ENCODE data around the gene ELL2. TPM values are rescaled to one million over a fixed set of nuclear protein-coding genes. Genes with fewer than 3 reads are reported as not detected.

The ELL2 gene
- total and polyA plus RNA-seq, 2 of the 13 experiments (the other 11 are each of a cell fraction or from before 2014, with no cell fraction given), result 78.9 to 97.1 TPM

DNA sequence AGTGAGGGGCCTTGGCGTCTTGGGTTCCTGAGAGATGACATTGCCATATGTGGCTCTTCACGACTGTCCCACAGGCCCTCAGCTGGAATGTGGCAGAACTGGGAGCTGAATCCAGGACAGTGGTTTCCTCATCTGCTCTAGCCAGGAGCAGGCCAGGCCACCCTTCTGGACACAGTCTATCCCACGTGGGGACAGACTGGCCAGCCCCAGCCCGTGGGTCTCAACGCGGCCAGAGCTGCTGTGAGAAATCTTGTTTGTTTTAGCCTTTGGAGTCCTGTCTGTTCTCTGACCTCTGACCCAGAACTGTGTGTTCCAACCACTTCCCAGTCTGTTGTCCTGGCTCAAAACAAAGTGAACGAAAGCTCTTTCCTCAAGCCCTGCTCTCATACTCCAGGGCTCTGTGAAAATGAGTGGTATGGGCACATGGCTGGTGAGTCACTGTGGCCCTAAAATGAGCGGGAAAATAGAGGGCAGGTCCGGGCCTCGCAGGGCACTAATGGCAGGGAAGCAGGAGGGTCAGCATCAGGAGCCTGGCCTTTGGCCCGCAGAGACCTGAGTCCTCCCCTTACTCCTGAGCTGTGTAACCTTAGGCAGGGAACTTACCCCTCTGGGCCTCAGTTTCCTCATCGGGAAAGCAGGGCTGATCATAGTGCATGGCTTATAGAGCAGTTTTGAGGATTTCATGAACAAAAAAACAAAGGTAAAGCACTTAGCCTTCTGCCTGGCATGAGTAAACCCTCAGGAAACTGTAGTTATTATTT, 104.3 kb downstream of the ELL2 start (continued):
- peak; percentile 32; the same call in 1 of the 2 replicates for TF ChIP-seq ZNF256 (CRISPR knock-in tag; conservative IDR thresholded peaks at IDR 0.05)
- no peak for TF ChIP-seq PRDM15 (CRISPR knock-in tag; IDR thresholded peaks at IDR 0.05)
- no peak for TF ChIP-seq CHCHD3 (CRISPR knock-in tag; IDR thresholded peaks at IDR 0.05)
- peak; percentile 83 for TF ChIP-seq ZFP36L1 (CRISPR knock-in tag; IDR thresholded peaks at IDR 0.05)
- TF ChIP-seq, protein P1, sequence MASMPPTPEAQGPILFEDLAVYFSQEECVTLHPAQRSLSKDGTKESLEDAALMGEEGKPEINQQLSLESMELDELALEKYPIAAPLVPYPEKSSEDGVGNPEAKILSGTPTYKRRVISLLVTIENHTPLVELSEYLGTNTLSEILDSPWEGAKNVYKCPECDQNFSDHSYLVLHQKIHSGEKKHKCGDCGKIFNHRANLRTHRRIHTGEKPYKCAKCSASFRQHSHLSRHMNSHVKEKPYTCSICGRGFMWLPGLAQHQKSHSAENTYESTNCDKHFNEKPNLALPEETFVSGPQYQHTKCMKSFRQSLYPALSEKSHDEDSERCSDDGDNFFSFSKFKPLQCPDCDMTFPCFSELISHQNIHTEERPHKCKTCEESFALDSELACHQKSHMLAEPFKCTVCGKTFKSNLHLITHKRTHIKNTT (CRISPR knock-in tag; IDR thresholded peaks at IDR 0.05), result no peak
- TF ChIP-seq CBX5 (CRISPR knock-in tag; IDR thresholded peaks at IDR 0.05; ENCODE audit: borderline replicate concordance), result peak; percentile 54; the same call in 1 of the 2 replicates
- TF ChIP-seq TSC22D2 (CRISPR knock-in tag; IDR thresholded peaks at IDR 0.05; ENCODE audit: borderline replicate concordance), result no peak; the same call in 1 of the 2 replicates
- TF ChIP-seq JARID2 (CRISPR knock-in tag; IDR thresholded peaks at IDR 0.05; ENCODE audit: insufficient replicate concordance), result no peak
- TF ChIP-seq ZFP62 (CRISPR knock-in tag; IDR thresholded peaks at IDR 0.05), result no peak
- TF ChIP-seq JUN (CRISPR knock-in tag; IDR thresholded peaks at IDR 0.05), result peak; percentile 67
- peak; percentile 58; the same call in 1 of the 2 replicates for TF ChIP-seq CSRNP1 (CRISPR knock-in tag; IDR thresholded peaks at IDR 0.05)
- no peak for TF ChIP-seq KLF15 (CRISPR knock-in tag; IDR thresholded peaks at IDR 0.05; ENCODE audit: borderline replicate concordance)
- no peak; the same call in 1 of the 2 replicates for TF ChIP-seq HES4 (CRISPR knock-in tag; IDR thresholded peaks at IDR 0.05; ENCODE audit: borderline replicate concordance)
- TF ChIP-seq, protein P2, sequence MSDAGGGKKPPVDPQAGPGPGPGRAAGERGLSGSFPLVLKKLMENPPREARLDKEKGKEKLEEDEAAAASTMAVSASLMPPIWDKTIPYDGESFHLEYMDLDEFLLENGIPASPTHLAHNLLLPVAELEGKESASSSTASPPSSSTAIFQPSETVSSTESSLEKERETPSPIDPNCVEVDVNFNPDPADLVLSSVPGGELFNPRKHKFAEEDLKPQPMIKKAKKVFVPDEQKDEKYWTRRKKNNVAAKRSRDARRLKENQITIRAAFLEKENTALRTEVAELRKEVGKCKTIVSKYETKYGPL (CRISPR knock-in tag; IDR thresholded peaks at IDR 0.05), result 0 out of 2 replicates have a peak, but pooled peaks have one; percentile 26
- TF ChIP-seq TCF12 (IDR thresholded peaks at IDR 0.05), result no peak
- TF ChIP-seq TCF12 (CRISPR knock-in tag; IDR thresholded peaks at IDR 0.05), result peak; percentile 50
- TF ChIP-seq ZNF251 (CRISPR knock-in tag; IDR thresholded peaks at IDR 0.05), result no peak
- TF ChIP-seq GMEB1 (CRISPR knock-in tag; IDR thresholded peaks at IDR 0.05; ENCODE audit: borderline replicate concordance), result 0 out of 2 replicates have a peak, but pooled peaks have one; percentile 31
- no peak for TF ChIP-seq KDM5A (IDR thresholded peaks at IDR 0.05; ENCODE audit: borderline replicate concordance, low read length)

All from HepG2 (cell line).